Measurements from ENCODE around the gene VRK3.
"Not testable (repeated sequence)": the region's sequence is repeated elsewhere in the genome, so short reads cannot be mapped to it uniquely, and the experiment has no call there.

Gene VRK3, protein sequence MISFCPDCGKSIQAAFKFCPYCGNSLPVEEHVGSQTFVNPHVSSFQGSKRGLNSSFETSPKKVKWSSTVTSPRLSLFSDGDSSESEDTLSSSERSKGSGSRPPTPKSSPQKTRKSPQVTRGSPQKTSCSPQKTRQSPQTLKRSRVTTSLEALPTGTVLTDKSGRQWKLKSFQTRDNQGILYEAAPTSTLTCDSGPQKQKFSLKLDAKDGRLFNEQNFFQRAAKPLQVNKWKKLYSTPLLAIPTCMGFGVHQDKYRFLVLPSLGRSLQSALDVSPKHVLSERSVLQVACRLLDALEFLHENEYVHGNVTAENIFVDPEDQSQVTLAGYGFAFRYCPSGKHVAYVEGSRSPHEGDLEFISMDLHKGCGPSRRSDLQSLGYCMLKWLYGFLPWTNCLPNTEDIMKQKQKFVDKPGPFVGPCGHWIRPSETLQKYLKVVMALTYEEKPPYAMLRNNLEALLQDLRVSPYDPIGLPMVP

DNA sequence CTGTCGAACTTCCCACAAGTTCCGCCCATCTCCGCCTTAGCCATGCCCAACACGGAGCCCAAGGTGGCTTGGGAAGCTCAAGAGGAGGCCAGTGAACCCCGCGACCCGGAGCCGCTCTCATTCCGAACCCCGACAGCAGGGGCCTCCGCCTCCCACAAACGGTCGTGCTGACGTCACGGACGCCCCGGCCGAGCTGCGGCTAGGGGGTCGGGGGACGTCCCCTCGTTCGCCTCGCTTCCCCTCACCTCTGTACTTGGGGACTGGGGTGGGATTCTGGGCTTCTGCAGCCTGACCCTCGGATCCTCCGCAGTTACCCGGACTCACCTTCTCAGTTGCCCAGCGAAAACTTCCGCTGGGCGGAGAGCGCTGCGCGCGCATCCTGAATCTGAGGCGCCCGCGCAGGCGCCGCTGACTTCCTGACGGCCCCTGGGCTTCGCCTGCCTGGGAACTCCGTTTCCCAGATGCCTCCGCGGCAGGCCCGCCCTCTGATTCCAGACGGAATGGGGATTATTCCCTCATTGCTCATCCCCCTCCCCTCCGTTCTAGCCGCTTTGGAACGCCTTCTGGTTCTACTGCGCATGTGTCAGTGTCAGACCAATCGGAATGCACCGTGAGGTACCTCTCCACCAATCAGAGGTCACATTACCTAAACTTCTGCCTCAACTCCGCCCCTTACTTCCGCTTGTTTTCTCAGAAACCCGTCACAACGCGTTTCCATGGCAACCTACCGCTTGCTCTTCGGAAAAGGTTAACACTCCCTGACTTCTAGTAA lies at the start of gene VRK3:
VRK3 (minus strand) TSS at position 351 of the 772 bp plus-strand sequence. CDS start 9,210 bp downstream, outside the sequence.
- peak; percentile 100 for DNase-seq

DNA sequence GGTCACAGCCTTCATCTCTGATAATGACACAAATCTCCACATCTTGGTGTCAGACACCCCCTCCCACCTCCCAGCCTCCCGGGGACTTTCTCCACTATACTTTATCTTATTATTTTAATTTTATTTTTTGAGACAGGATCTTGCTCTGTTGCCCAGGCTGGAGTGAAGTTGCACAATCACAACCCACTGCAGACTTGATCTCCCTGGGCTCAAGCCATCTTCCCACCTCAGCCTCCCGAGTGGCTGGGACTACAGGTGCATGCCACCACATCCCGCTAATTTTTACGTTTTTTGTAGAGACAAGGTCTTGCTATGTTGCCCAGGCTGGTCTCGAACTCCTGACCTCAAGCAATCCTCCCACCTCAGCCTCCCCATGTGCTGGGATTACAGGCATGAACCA lies 43.2 kb upstream of the VRK3 start:
- DNase-seq, result not testable (repeated sequence)

DNA sequence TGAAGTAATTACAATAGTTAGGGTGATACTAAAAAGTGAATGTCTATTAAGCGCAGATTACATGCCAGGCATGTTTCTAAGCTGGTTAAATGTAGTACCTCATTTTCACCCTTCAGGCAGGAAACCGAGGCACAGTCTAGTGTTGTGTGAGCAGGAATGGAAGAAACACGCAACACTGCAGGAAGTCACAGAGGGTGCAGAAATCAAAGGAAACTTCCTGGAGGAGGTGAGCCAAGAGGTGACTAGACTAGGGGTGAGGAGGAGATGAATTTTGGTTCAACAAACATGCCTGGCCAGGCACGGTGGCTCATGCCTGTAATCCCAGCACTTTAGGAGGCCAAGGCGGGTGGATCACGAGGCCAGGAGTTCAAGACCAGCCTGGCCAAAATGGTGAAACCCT lies 42.4 kb upstream of the VRK3 start:
- no peak for DNase-seq

DNA sequence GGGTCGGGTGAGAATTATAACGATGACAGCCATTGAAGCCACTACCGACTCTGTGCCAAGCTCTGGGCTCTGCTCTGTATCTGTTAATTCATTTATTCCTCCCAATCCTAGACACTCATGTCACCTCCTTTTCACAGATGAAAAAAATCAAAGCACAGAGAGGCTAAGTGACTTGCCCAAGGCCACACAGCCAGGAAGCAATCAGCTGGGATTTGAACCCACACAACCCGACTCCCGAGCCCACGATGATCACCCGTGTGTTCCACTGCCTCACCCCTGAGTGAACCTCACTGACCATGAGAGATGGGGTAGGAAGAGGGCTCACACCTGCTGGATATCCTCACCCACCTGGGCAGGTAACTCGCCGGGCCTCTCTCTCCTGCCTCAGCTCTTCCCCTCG lies 40.8 kb upstream of the VRK3 start:
- DNase-seq, result no peak

DNA sequence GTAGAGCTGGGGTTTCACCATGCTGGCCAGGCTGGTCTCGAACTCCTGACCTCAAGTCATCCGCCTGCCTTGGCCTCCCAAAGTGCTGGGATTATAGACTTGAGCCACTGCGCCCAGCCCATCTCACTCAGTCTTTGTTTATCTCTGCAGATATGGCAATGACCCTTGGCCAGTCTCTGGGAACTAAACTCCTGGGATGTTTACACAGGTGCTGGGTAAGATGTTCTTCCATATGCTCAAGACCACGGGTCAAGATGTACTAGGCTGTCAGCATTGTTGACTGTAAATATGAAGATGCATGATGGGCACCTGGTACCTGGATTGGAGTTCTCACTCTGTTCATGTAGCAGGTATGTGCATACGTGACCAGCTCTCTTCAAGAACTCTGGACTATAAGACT lies 36.5 kb upstream of the VRK3 start:
- DNase-seq, result no peak

DNA sequence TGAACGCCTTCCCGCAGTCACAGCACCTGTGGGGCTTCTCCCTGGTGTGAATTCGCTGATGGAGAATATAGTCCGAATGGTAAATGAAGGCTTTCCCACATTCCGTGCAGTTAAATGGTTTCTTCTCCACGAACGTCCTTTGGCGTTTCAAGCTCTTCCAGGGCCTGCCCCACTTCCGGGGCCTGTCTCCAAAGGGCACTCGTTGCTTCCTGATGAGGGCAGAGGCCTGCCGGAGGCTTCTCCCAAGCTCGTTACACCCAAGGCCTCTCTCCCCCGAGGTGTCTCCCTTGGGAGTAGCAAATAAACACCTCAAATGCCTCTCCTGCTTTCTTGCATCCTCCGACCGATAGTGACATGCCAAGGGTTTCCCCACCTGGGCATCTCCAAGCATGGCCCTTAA lies 34.9 kb upstream of the VRK3 start:
- no peak for DNase-seq

DNA sequence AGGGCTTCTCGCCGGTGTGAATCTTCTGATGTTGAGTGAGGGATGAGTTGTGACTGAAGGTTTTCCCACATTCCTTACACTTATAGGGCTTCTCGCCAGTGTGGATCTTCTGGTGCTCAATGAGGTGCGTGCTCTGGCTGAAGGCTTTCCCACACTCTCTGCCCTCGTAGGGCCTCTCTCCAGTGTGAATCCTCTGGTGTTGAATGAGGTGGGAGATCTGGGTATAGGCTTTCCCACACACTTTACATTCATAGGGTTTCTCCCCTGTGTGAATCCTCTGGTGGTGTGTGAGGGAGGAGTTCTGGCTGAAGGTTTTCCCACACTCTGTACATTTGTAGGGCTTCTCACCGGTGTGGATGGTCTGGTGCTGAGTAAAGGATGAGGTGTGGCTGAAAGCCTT lies 33.9 kb upstream of the VRK3 start:
- no peak for DNase-seq

DNA sequence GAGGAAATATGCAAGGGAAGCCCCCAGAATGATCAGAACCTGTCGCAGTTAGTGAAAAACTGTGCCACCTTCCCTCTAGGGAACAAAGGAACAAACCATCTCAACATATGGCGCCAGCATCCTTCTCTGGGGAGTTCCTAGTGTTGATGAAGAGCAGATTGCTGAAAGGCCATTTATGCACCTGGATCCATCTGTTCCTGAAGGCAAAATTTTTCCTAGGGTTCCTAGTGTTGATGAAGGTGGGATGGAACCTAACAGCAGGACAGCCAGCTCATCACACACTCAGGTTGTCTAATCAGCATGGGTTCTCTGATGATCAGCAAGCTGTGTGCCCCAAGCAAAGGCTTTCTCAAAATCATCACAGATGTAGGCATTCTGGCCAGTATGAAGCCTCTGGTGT lies 33.3 kb upstream of the VRK3 start:
- no peak for DNase-seq

DNA sequence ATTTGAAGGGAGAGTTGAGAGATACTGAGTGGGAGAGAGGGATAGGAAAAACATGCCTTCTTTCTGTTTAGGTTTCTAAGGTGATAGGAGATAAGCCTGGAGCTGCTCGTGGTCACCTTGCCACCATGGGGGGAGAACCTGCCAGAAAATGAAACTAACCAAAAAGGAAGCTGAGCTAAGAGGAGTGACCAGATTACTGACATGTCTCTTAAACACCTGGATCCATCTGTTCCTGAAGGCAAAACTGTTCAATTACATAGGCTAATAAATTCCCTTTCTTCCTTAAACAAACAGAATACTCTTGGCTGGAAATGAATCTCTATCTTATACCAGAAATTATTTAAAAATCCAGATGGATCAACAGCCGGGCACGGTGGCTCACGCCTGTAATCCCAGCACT lies 27.9 kb upstream of the VRK3 start:
- no peak for DNase-seq

DNA sequence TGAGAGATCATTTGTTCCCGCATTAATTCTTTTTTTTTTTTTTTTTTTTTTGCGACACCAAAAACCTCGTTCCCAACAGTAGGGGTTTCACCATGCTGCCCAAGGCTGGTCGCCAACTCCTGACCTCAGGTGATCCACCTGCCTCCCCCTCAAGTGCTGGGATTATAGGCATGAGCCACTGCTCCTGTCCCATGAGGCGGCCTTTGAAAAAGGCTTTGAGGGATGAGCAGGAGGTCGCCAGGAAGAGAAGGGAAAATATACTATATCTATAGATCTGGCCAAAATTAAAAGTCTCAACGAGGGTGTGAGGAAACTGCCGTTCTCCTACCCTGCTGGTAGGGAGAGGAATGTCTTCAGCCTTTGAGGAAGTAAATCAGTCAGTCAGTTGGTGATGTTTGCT lies 26.8 kb upstream of the VRK3 start:
- no peak for DNase-seq

DNA sequence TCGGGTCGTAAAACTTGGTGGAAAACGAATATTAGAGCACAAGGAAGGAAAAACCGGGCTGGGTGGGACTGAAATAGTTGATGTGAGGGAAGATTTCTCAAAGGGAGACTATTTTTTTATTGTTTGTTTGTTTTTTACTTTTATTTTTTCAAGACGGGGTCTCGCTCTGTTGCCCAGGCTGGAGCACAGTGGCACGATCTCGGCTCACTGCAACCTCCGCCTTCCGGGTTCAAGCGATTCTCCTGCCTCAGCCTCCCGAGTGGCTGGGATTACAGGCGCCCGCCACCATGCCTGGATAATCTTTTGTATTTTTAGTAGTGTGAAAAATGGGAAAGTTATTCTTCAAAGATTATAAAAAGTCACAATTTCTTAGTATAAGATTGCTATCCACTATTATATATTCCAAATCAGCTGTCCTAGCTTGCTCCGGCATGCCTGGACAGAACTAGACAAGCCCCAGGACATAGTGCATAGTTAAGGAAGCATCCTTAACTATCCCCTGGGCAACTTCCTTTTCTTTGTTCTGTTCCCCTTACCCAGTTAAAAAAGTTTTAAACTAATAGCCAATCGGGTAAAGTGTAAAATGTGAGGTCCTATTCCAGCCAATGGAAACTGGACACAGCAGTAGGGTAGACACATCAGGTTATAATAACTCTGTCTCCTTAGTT lies 26.2 kb upstream of the VRK3 start:
- DNase-seq, result not testable (repeated sequence)

DNA sequence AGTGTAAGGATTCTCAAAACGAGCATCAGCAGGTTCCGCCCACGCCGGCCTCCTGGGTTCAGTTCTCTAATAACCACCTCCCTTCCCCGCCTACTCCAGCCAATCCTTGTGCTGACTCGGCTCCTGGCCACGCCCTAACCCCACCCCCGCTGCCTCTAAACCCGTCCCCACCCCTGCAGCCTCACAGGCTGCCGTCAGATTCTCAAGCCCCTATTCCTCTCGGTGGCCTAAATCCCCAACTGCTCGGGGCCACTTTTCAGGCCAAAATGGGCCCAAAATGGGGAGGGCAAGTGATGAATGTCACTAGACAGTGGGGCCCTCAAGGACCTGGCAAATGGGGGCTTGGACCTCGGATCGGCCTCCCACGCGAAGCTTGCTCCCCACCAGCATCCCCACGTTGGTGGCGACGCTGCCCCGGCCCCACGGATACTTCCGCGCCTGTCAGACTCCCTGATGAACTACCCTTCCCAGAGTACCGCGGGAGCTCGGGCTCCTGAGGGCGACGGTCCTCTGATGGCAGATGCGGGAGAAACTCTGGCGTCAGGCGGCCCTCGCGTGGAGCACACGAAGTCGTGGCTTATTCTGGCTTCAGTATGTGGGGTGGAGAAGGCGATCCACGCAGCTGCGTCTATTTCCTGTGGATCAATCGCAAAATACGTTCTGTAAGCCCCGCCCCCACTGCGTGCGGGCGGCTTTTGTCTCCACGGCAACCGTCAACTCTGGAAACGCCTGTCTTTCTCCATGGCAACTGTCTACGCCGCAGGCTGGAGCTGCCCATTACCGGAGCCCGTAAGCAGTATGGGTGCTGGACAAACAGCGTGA lies 25.4 kb upstream of the VRK3 start:
- DNase-seq, result peak; percentile 80

DNA sequence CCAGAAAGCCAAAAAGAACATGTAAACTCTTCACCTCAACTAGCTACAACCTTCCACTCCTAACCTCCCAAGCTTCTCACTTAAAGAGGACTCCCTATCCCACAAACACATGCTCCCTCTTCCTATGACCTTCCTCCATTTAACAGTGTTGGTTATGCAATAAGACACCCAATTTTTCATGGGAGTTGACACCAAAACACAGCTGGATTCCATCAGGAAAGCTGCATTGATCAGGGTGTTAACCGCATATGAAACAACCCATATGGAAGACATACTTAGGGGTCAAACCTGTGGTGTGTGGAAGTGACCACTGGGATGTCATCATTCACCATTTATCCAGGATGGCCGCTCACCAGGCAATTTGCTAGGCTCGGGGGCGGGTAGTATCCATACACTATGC lies 22.5 kb upstream of the VRK3 start:
- no peak for DNase-seq

DNA sequence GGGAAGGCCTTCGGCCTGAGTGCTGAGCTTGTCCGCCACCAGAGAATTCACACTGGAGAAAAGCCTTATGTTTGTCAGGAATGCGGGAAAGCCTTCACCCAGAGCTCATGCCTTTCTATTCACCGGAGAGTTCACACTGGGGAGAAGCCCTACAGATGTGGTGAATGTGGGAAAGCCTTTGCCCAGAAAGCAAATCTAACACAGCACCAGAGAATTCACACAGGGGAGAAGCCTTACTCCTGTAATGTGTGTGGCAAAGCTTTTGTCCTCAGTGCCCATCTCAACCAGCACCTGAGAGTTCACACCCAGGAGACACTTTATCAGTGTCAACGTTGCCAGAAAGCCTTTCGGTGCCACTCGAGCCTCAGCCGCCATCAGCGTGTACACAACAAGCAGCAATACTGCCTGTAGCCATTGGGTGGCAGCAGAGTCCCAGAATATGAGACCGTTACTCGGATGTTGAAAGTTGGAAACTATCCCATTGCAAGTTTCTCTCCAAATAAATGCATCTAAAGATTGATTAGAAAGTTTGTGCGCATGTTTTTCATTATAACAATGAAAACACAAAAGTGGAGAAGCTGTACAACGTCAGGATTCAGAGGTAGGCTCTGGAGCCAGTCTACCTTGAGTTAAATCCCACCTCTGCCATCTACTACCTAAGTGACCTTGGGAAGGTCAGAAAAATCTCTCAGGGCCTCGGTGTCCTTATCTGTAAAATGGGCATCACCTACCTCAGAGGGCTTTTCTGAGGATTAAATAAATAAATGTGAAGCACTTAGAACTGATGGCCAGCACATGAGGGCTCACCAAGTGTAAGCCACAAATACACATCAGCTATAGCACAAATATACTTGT lies 21.7 kb upstream of the VRK3 start:
- peak; percentile 68 for DNase-seq

DNA sequence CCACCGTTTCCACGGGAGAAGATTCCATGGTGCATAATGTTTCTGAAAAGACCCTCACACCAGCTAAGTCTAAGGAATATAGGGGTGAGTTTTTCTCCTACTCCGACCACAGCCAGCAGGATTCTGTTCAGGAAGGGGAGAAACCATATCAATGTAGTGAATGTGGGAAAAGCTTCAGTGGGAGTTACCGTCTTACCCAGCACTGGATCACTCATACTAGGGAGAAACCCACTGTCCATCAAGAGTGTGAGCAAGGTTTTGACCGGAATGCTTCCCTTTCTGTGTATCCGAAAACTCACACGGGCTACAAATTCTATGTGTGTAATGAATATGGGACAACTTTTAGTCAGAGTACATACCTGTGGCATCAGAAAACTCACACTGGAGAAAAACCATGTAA lies 19.8 kb upstream of the VRK3 start:
- DNase-seq, result no peak

DNA sequence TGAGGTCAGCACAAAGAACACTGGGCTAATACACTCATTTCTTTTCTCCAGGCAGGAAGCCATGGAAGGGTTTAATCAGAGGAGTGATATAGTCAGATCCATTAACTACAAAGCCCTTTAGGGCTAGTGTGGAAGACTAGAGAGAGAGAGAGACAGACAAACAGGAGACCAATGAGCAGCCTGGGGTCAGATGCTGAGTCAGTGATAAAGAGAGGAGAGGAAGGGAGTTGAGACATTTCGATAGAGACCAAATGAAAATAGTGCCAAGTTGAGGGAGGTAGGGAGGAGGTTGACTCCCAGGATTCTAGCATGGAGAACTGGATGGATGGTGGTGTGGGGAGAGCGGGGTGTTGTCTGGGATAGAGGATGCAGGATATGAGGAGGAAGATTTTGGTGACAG lies 18.8 kb upstream of the VRK3 start:
- DNase-seq, result no peak

DNA sequence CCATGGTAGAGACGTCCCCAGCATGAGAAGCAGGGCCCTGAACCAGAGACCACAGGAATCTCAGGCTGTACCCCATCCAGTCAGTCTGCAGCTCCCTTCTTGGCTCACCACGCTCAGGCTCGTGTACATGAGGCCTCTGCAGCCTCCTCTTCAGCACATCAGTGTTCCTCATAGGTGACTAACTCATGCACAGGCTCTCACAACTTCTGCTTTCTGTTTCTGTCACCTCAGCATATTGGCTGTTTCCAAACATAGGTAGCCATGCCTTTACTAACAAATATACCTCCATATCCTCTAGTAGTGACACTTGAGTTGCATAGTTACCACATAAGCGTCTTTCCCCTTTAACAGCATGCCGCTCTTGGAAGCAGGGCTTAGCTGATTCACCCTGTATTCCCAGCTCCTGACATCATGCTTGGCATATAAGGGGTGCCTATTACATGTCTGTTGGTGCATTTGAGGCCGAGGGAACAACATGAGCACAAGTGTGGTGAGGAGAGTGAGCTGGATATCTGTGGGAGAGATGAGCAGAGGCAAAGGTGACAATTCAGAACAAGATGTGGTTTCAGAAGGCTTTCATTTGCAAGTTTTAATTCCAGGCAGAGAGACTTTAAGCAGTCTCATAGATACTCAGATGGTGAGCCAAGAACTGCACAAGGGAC lies 17.3 kb upstream of the VRK3 start:
- no peak for DNase-seq

DNA sequence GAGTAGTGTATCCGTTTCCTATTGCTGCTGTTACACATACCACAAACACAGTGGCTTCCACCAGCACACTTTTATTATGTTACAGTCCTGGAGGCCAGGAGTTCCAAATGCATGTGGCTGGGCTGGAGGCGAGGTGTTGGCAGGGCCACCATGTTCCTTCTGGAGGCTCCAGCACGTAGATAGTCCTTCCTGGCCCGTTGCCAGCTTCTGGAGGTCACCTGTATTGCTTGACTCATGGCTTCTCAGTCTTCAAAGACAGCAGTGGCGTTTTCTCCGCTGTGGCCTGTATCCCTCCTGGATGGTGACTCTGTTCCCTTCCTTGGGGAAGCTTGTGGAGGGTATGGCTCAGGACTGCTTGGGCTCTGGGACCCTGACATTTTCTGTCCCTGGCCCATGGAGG lies 15.8 kb upstream of the VRK3 start:
- no peak for DNase-seq

DNA sequence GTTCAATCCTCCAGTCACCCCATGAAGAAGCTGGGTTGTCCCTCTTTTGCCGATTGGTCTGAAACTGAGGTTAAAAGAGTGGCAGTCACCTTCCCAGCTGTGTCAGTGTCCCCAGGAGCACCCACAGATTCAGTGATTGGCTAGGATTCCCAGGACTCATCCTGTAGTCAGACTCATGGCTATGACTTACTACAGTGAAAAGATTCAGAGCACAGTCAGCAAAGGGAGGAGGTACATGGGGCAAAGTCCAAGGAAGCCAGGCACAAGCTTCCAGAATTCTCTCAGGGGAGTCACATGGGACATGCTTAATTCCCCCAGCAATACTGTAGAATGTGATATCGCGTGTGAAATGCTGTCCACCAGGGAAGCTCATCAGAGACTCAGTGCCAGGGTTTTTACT lies 14.8 kb upstream of the VRK3 start:
- no peak for DNase-seq

DNA sequence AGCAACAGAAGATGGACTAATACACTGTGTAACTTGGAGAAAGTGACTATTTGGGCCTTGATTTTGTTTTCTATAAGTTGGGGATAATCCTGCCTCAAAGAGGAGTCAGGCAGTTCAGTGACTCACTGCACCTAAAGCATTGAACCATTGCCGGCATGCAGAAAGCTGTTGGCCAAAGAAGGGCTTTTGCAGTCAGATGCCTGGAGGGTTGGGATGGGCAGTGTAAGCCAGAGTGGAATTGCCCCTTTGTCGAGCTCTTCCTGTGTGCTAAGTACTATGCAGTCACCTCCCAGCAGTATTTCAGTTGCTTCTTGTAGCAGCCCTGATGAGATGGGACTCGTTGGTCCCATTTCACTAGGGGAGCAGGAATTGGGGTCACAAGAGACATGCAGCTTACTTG lies 11.7 kb upstream of the VRK3 start:
- no peak for DNase-seq

DNA sequence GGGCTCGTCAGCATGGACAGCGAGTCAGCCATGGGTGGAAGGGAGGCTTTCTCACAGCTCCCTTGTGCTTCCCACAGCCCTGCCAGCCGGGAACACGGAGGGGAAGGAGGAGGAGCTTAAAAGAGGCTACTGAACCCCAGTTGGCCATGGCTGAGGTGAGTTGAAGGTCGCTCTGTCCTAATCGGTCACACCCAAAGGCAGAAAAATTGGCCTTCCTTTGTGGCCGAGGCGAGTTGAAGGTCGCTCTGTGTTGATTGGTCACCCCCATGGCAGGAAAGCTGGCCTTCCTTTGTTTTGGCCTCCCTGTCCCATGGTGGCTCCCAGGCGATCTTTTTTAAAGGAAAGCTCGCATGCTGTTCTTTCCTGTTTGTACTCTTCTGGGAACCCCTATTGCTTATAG lies 5.8 kb upstream of the VRK3 start:
- DNase-seq, result no peak
